GM12891 (cell line): ENCODE measurements around the gene RIMBP2.

Experiments used
- POLR2A ChIP-seq: IDR thresholded peaks from 2 replicates; pipeline ENCODE4 v1.6.1; 2011; ENCODE audit warnings: low read depth, low read length, control low read depth
- POLR2AphosphoS5 ChIP-seq: IDR thresholded peaks from 2 replicates; pipeline ENCODE4 v1.6.1; 2011; ENCODE audit warnings: low read depth, low read length, control low read depth
- SPI1 ChIP-seq: IDR thresholded peaks from 2 replicates; pipeline ENCODE4 v1.6.1; 2011; ENCODE audit warnings: low read depth, low read length, control low read depth
- TAF1 ChIP-seq: IDR thresholded peaks from 2 replicates; pipeline ENCODE4 v1.6.1; 2011; ENCODE audit warnings: low read depth, low read length, control low read depth

GRCh38 chr12:130716969-130717366, 869 bp upstream of the RIMBP2 start:
- TF ChIP-seq SPI1: no peak
- no peak for TF ChIP-seq POLR2AphosphoS5
- TF ChIP-seq POLR2A: no peak
- no peak for TF ChIP-seq TAF1
